Ureter (tissue), 1 donor: ENCODE measurements around the gene PARD3B. TPM values are rescaled to one million over a fixed set of nuclear protein-coding genes. Genes with fewer than 3 reads are reported as not detected.

Experiments used
- DNase-seq: peaks from one replicate; pipeline ENCODE4 v3.0.0-alpha.2; 2020; ENCODE audit warnings: low spot score
- total RNA-seq: library from RNA; stranded (reverse); gene quantifications from one replicate; pipeline ENCODE4 v1.2.4, GENCODE V29; 2023
- donor health status: DM: yes; HTN: yes; CAD: no.

Gene PARD3B
- total RNA-seq, 1 donor from 2014 or later: 31.4 TPM

GRCh38 chr2:204840504-204840903 lies 295.2 kb downstream of the PARD3B start:
- no peak for DNase-seq

GRCh38 chr2:204842068-204842467 lies 296.8 kb downstream of the PARD3B start:
- no peak for DNase-seq

GRCh38 chr2:204842661-204843485 lies 297.6 kb downstream of the PARD3B start:
- DNase-seq: no peak

- no peak for DNase-seq
These were observed 301.2 kb downstream of the PARD3B start for GRCh38 chr2:204846471-204846870.

GRCh38 chr2:204849892-204850291 lies 304.6 kb downstream of the PARD3B start:
- DNase-seq: no peak

- no peak for DNase-seq
These were observed 305.3 kb downstream of the PARD3B start for GRCh38 chr2:204850581-204850980.

GRCh38 chr2:204853905-204854304 lies 308.6 kb downstream of the PARD3B start:
- no peak for DNase-seq

- DNase-seq: no peak
These were observed 315.0 kb downstream of the PARD3B start for GRCh38 chr2:204860274-204860673.

GRCh38 chr2:204862809-204863208 lies 317.5 kb downstream of the PARD3B start:
- no peak for DNase-seq

GRCh38 chr2:204863336-204863735 lies 318.1 kb downstream of the PARD3B start:
- DNase-seq: no peak

GRCh38 chr2:204869132-204869823 lies 324.0 kb downstream of the PARD3B start:
- DNase-seq: no peak

GRCh38 chr2:204870053-204870452 lies 324.8 kb downstream of the PARD3B start:
- DNase-seq: no peak

GRCh38 chr2:204871231-204871953 lies 326.1 kb downstream of the PARD3B start:
- DNase-seq: no peak

- DNase-seq: no peak
These were observed 331.0 kb downstream of the PARD3B start for GRCh38 chr2:204876311-204876710.

- DNase-seq: no peak
These were observed 332.4 kb downstream of the PARD3B start for GRCh38 chr2:204877691-204878090.

- DNase-seq: no peak
These were observed 335.7 kb downstream of the PARD3B start for GRCh38 chr2:204880928-204881327.

GRCh38 chr2:204881655-204882054 lies 336.4 kb downstream of the PARD3B start:
- DNase-seq: no peak

- no peak for DNase-seq
These were observed 340.5 kb downstream of the PARD3B start for GRCh38 chr2:204885747-204886146.

GRCh38 chr2:204886713-204887112 lies 341.4 kb downstream of the PARD3B start:
- no peak for DNase-seq

- DNase-seq: no peak
These were observed 342.9 kb downstream of the PARD3B start for GRCh38 chr2:204888222-204888621.

GRCh38 chr2:204890680-204891079 lies 345.4 kb downstream of the PARD3B start:
- no peak for DNase-seq

- DNase-seq: no peak
These were observed 346.5 kb downstream of the PARD3B start for GRCh38 chr2:204891739-204892138.
